ENCODE measurements around the gene GALNT3. TPM values are rescaled to one million over a fixed set of nuclear protein-coding genes. Genes with fewer than 3 reads are reported as not detected.

Gene GALNT3
- polyA plus RNA-seq, 3 donors, result 5.5 to 8.3 (median 7.5) TPM

DNA sequence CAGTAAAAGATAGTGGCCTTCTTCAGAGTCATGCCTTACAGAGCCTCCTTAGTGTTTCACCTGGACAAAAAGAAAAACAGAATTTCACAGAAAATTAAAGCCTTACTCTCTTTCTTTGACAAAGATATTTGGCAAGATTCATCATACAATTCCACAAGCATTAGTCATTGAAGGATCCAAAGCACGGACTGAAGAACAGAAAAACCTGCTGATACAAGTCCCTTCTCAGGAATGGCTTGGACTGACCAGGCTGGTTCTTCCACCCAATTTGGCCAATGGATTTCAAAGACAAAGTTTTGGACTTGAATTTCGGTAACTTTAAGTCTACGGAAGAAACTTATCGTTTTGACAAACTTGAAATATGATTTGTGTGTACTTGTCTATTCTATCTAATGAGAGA, 39.1 kb upstream of the GALNT3 start:
- Histone ChIP-seq H4K20me1 (ENCODE audit: insufficient read depth, low read length) (no peaks in the 10 kb centered on the region), H3K36me3 (replicated peaks in 1 of 2; ENCODE audit: control insufficient read depth in 1 of 2, insufficient read depth in 2 of 2, low read length in 2 of 2) (no peaks in the 10 kb centered on the region), H2AFZ (ENCODE audit: insufficient read depth, low read depth, low read length, poor library complexity, severe bottlenecking) (no peak overlapping the region), H3K79me2 (ENCODE audit: insufficient read depth, low read length) (no peaks in the 10 kb centered on the region), H3K27me3 (ENCODE audit: control insufficient read depth in 2 of 2, insufficient read depth in 2 of 2, low read length in 2 of 2) (no peaks in the 10 kb centered on the region), H3K4me1 (ENCODE audit: control insufficient read depth in 1 of 2, insufficient read depth in 2 of 2, low read length in 2 of 2) (no peaks in the 10 kb centered on the region), H3K4me2 (replicated peaks; ENCODE audit: extremely low read depth, low read length, poor library complexity, severe bottlenecking) (no peak overlapping the region), H3K27ac (ENCODE audit: low read depth in 1 of 2, low read length in 2 of 2) (no peak overlapping the region), H3K9me3 (replicated peaks in 1 of 2; ENCODE audit: control insufficient read depth in 1 of 2, insufficient read depth in 1 of 2, low read length in 2 of 2) (no peaks in the 10 kb centered on the region), H3K9ac (ENCODE audit: insufficient read depth, low read length, poor library complexity, severe bottlenecking) (no peak overlapping the region), H3K4me3 (replicated peaks in 1 of 3; ENCODE audit: low read depth in 2 of 3, low read length in 3 of 3) (no peak overlapping the region)
- DNase-seq, result no peak
- no peaks in the 10 kb centered on the region for H3K4me1 Mint-ChIP-seq
- H3K27ac Mint-ChIP-seq, result no peak overlapping the region
- peaks cover 0 to 2% (median 0%) of the 10 kb centered on the region in 7 donors for H3K9me3 Mint-ChIP-seq
- 100% methylated on average over 1 of the region's 4 CpGs for WGBS (ENCODE audit: insufficient coverage)
- no peak overlapping the region for H3K4me3 Mint-ChIP-seq
- TF ChIP-seq, protein P1, sequence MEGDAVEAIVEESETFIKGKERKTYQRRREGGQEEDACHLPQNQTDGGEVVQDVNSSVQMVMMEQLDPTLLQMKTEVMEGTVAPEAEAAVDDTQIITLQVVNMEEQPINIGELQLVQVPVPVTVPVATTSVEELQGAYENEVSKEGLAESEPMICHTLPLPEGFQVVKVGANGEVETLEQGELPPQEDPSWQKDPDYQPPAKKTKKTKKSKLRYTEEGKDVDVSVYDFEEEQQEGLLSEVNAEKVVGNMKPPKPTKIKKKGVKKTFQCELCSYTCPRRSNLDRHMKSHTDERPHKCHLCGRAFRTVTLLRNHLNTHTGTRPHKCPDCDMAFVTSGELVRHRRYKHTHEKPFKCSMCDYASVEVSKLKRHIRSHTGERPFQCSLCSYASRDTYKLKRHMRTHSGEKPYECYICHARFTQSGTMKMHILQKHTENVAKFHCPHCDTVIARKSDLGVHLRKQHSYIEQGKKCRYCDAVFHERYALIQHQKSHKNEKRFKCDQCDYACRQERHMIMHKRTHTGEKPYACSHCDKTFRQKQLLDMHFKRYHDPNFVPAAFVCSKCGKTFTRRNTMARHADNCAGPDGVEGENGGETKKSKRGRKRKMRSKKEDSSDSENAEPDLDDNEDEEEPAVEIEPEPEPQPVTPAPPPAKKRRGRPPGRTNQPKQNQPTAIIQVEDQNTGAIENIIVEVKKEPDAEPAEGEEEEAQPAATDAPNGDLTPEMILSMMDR (IDR thresholded peaks at IDR 0.05), result no peak
- intact Hi-C loops (cut with micrococcal nuclease), result no loop called here
- H3K36me3 Mint-ChIP-seq, result no peaks in the 10 kb centered on the region
- no peaks in the 10 kb centered on the region for H3K27me3 Mint-ChIP-seq (ENCODE audit: low read depth in 3 of 3)

- DNase-seq, result no peak
- no peak overlapping the region for H3K4me2 ChIP-seq (replicated peaks; ENCODE audit: extremely low read depth, low read length, poor library complexity, severe bottlenecking)
- H3K9me3 ChIP-seq (replicated peaks in 1 of 2; ENCODE audit: control insufficient read depth in 1 of 2, insufficient read depth in 1 of 2, low read length in 2 of 2), result no peaks in the 10 kb centered on the region
- Mint-ChIP-seq H3K9me3 (peaks cover 0 to 4% (median 0%) of the 10 kb centered on the region in 7 donors), H3K36me3 (no peaks in the 10 kb centered on the region), H3K27me3 (ENCODE audit: low read depth in 3 of 3) (no peaks in the 10 kb centered on the region), H3K27ac (peak overlapping the region in 1 of 7 donors; percentile 78), H3K4me3 (no peak overlapping the region), H3K4me1 (peaks cover 9% of the 10 kb centered on the region)
- no CpG with 5 or more reads among the region's 1 CpG for WGBS (ENCODE audit: insufficient coverage)
- H3K27me3 ChIP-seq (ENCODE audit: control insufficient read depth in 2 of 2, insufficient read depth in 2 of 2, low read length in 2 of 2), result no peaks in the 10 kb centered on the region
- H3K27ac ChIP-seq (ENCODE audit: low read depth in 1 of 2, low read length in 2 of 2), result no peak overlapping the region
- intact Hi-C loops (cut with micrococcal nuclease), result no loop called here
- H3K4me3 ChIP-seq (replicated peaks in 1 of 3; ENCODE audit: low read depth in 2 of 3, low read length in 3 of 3), result no peak overlapping the region
- TF ChIP-seq, protein P1 (IDR thresholded peaks at IDR 0.05), result no peak
- no peaks in the 10 kb centered on the region for H3K36me3 ChIP-seq (replicated peaks in 1 of 2; ENCODE audit: control insufficient read depth in 1 of 2, insufficient read depth in 2 of 2, low read length in 2 of 2)
- peaks cover 0 to 4% of the 10 kb centered on the region in 2 donors for H3K4me1 ChIP-seq (ENCODE audit: control insufficient read depth in 1 of 2, insufficient read depth in 2 of 2, low read length in 2 of 2)
- no peak overlapping the region for H3K9ac ChIP-seq (ENCODE audit: insufficient read depth, low read length, poor library complexity, severe bottlenecking)
- no peak overlapping the region for H2AFZ ChIP-seq (ENCODE audit: insufficient read depth, low read depth, low read length, poor library complexity, severe bottlenecking)
- H4K20me1 ChIP-seq (ENCODE audit: insufficient read depth, low read length), result no peaks in the 10 kb centered on the region
- no peaks in the 10 kb centered on the region for H3K79me2 ChIP-seq (ENCODE audit: insufficient read depth, low read length)
These were observed 33.9 kb upstream of the GALNT3 start for GRCh38 chr2:165827921-165828276.
